ENCODE data around the gene NAA40. TPM values are rescaled to one million over a fixed set of nuclear protein-coding genes. Genes with fewer than 3 reads are reported as not detected.

NAA40 gene
- polyA plus RNA-seq, 1 donor from 2014 or later, result 66.7 TPM

DNA sequence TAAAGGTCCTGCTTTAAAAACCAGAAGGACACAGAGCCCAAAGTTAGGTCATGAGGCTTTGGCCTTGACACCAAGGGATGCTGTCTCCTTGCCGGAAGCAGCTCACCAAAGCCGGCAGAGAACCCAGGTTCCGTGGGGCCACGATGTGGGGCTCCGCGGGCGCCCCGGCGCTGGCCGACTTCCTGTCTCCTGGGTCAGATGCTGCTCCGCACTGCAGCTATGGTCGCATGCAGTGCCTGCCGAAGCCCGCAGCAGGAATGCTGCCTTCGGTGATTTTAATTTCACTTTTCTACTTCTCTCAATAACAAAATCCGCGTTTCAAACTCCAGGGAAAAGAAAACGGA is 47.0 kb downstream of the NAA40 start:
- Histone ChIP-seq H4K20me1 (ENCODE audit: insufficient read depth) (no peaks in the 10 kb centered on the region), H2AFZ (ENCODE audit: low read depth, low read length) (peak overlapping the region; percentile 56), H3K9me2 (ENCODE audit: insufficient read depth, low read length) (no peaks in the 10 kb centered on the region), H3K27me3 (ENCODE audit: insufficient read depth, low read depth, low read length) (no peaks in the 10 kb centered on the region), H3K4me2 (ENCODE audit: low read length) (peak overlapping the region; percentile 96), H3K9me3 (ENCODE audit: low read length) (no peaks in the 10 kb centered on the region), H3F3A (ENCODE audit: insufficient read depth, low read length, poor library complexity, severe bottlenecking) (no peaks in the 10 kb centered on the region), H3K4me3 (ENCODE audit: low read length) (peak overlapping the region; percentile 98), H3K27ac (ENCODE audit: low read length) (peak overlapping the region; percentile 89), H3K79me2 (replicated peaks; ENCODE audit: insufficient read depth, low read length) (peaks cover 18% of the 10 kb centered on the region), H3K36me3 (ENCODE audit: insufficient read depth, low read length) (no peaks in the 10 kb centered on the region), H3K9ac (ENCODE audit: low read length) (peak overlapping the region; percentile 88)
- TF ChIP-seq RAD21 (conservative IDR thresholded peaks at IDR 0.05), result no peak
- TF ChIP-seq POLR2AphosphoS5 (IDR thresholded peaks at IDR 0.05), result no peak
- no peak for TF ChIP-seq EP300 (conservative IDR thresholded peaks at IDR 0.05; ENCODE audit: poor library complexity, severe bottlenecking)
- no peak for TF ChIP-seq MXI1 (conservative IDR thresholded peaks at IDR 0.05; ENCODE audit: poor library complexity, severe bottlenecking)
- TF ChIP-seq, protein P1, sequence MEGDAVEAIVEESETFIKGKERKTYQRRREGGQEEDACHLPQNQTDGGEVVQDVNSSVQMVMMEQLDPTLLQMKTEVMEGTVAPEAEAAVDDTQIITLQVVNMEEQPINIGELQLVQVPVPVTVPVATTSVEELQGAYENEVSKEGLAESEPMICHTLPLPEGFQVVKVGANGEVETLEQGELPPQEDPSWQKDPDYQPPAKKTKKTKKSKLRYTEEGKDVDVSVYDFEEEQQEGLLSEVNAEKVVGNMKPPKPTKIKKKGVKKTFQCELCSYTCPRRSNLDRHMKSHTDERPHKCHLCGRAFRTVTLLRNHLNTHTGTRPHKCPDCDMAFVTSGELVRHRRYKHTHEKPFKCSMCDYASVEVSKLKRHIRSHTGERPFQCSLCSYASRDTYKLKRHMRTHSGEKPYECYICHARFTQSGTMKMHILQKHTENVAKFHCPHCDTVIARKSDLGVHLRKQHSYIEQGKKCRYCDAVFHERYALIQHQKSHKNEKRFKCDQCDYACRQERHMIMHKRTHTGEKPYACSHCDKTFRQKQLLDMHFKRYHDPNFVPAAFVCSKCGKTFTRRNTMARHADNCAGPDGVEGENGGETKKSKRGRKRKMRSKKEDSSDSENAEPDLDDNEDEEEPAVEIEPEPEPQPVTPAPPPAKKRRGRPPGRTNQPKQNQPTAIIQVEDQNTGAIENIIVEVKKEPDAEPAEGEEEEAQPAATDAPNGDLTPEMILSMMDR (IDR thresholded peaks at IDR 0.05; ENCODE audit: poor library complexity, severe bottlenecking), result no peak
- TF ChIP-seq SMC3 (conservative IDR thresholded peaks at IDR 0.05; ENCODE audit: poor library complexity), result no peak
- no peak for TF ChIP-seq TAF1 (IDR thresholded peaks at IDR 0.05; ENCODE audit: low read depth)
- TF ChIP-seq EZH2 (IDR thresholded peaks at IDR 0.05; ENCODE audit: borderline replicate concordance, insufficient read depth, low read length, poor library complexity, severe bottlenecking), result no peak
- TF ChIP-seq, protein P2, sequence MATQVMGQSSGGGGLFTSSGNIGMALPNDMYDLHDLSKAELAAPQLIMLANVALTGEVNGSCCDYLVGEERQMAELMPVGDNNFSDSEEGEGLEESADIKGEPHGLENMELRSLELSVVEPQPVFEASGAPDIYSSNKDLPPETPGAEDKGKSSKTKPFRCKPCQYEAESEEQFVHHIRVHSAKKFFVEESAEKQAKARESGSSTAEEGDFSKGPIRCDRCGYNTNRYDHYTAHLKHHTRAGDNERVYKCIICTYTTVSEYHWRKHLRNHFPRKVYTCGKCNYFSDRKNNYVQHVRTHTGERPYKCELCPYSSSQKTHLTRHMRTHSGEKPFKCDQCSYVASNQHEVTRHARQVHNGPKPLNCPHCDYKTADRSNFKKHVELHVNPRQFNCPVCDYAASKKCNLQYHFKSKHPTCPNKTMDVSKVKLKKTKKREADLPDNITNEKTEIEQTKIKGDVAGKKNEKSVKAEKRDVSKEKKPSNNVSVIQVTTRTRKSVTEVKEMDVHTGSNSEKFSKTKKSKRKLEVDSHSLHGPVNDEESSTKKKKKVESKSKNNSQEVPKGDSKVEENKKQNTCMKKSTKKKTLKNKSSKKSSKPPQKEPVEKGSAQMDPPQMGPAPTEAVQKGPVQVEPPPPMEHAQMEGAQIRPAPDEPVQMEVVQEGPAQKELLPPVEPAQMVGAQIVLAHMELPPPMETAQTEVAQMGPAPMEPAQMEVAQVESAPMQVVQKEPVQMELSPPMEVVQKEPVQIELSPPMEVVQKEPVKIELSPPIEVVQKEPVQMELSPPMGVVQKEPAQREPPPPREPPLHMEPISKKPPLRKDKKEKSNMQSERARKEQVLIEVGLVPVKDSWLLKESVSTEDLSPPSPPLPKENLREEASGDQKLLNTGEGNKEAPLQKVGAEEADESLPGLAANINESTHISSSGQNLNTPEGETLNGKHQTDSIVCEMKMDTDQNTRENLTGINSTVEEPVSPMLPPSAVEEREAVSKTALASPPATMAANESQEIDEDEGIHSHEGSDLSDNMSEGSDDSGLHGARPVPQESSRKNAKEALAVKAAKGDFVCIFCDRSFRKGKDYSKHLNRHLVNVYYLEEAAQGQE (IDR thresholded peaks at IDR 0.05; ENCODE audit: borderline replicate concordance), result no peak

DNA sequence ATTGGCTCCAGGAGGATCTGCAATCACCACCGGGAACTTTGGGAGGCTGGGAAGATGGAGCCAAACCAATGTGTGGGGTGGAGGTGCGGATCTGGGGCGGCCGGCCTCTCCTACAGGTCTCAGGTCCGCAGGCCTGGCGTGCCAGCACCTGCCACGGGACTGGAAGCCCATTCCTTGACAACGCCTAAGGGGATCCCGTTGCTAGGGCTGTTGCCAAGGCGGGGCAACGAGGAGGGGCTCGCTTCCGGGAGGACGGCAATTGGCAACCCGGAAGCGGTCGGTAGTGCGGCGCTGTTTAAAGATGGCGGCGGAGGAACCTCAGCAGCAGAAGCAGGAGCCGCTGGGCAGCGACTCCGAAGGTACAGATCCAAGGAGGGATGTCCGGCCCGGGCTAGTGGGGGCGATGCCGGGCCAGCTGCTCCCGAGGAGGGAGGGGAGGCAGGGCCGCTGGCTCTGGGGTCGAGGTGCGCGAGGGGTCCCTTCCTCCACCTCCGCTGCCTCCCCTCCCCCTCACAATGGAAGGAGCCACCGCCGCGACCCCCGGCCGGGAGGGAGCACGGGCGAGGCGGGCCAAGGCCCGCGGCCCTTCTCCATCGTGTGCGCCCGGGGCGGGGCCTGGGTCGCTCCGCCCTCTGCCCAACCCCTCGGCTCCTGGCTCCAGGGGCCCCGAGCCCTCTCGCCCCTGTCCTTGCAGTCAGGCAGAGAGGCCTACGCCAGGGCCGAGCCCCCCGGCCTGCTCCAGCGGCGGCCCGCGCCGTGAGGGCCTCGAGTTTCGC is 47.5 kb downstream of the NAA40 start, which contains the start of gene OTUB1:
OTUB1 (plus strand) TSS at position 283 of the 776 bp plus-strand sequence; CDS start at position 302, 19 bp downstream.
- Histone ChIP-seq H3K4me3 (ENCODE audit: low read length) (peak within 1 kb of the TSS; percentile 98), H3F3A (ENCODE audit: insufficient read depth, low read length, poor library complexity, severe bottlenecking) (no peaks in the 10 kb centered on the region), H4K20me1 (ENCODE audit: insufficient read depth) (no peaks in the 10 kb centered on the region), H3K9me2 (ENCODE audit: insufficient read depth, low read length) (no peaks in the 10 kb centered on the region), H3K9ac (ENCODE audit: low read length) (peak within 1 kb of the TSS; percentile 88), H3K27me3 (ENCODE audit: insufficient read depth, low read depth, low read length) (no peaks in the 10 kb centered on the region), H3K36me3 (ENCODE audit: insufficient read depth, low read length) (no peaks in the 10 kb centered on the region), H3K4me2 (ENCODE audit: low read length) (peak within 1 kb of the TSS; percentile 96), H3K9me3 (ENCODE audit: low read length) (no peaks in the 10 kb centered on the region), H3K79me2 (replicated peaks; ENCODE audit: insufficient read depth, low read length) (peaks cover 23% of the 10 kb centered on the region), H2AFZ (ENCODE audit: low read depth, low read length) (peak within 1 kb of the TSS; percentile 56), H3K27ac (ENCODE audit: low read length) (peak within 1 kb of the TSS; percentile 89)
- TF ChIP-seq EZH2 (IDR thresholded peaks at IDR 0.05; ENCODE audit: borderline replicate concordance, insufficient read depth, low read length, poor library complexity, severe bottlenecking) (no peak), MXI1 (conservative IDR thresholded peaks at IDR 0.05; ENCODE audit: poor library complexity, severe bottlenecking) (peak; percentile 79), RAD21 (conservative IDR thresholded peaks at IDR 0.05) (peak; percentile 38), TAF1 (IDR thresholded peaks at IDR 0.05; ENCODE audit: low read depth) (peak; percentile 84), POLR2AphosphoS5 (IDR thresholded peaks at IDR 0.05) (peak; percentile 90), EP300 (conservative IDR thresholded peaks at IDR 0.05; ENCODE audit: poor library complexity, severe bottlenecking) (peak; percentile 51), SMC3 (conservative IDR thresholded peaks at IDR 0.05; ENCODE audit: poor library complexity) (peak; percentile 44)
- TF ChIP-seq, protein P1 (IDR thresholded peaks at IDR 0.05; ENCODE audit: poor library complexity, severe bottlenecking), result no peak
- TF ChIP-seq, protein P2 (IDR thresholded peaks at IDR 0.05; ENCODE audit: borderline replicate concordance), result peak; percentile 81
